GM12878 (cell line): ENCODE data around the gene RNF126.

Source experiments
- ATF7 ChIP-seq: fragments of 450-650 bp; IDR thresholded peaks from 2 replicates; pipeline ENCODE4 v1.6.1; 2016; ENCODE audit warnings: low read depth, mild to moderate bottlenecking
- CHD4 ChIP-seq: fragments of 200-600 bp; sonication (generic); IDR thresholded peaks from 2 replicates; pipeline ENCODE4 v1.6.1; 2016; ENCODE audit warnings: mild to moderate bottlenecking
- CTCF ChIP-seq, 3 experiments: IDR thresholded peaks in 2 of 3; conservative IDR thresholded peaks in 1 of 3; 2 replicates each; pipeline ENCODE4 v1.5.1; 2011; ENCODE audit warnings: low read depth in 3 of 3, low read length in 3 of 3, mild to moderate bottlenecking in 3 of 3, control low read depth in 2 of 3, moderate library complexity in 2 of 3, inconsistent platforms in 1 of 3, mixed read lengths in 1 of 3; ENCODE audit not compliant: control insufficient read depth in 2 of 3, insufficient read depth in 1 of 3; ENCODE audit errors: extremely low read depth in 1 of 3
- GABPA ChIP-seq: IDR thresholded peaks from 2 replicates; pipeline ENCODE4 v1.6.1; 2014; ENCODE audit warnings: antibody characterized with exemption, low read depth, mild to moderate bottlenecking, inconsistent platforms

- TF ChIP-seq CTCF (IDR thresholded peaks at IDR 0.05 in 2 of 3, conservative IDR thresholded peaks at IDR 0.05 in 1 of 3; ENCODE audit: control insufficient read depth in 2 of 3, extremely low read depth in 1 of 3, insufficient read depth in 1 of 3, low read depth in 3 of 3, low read length in 3 of 3), result no peak
- no peak for TF ChIP-seq GABPA
- no peak for TF ChIP-seq CHD4
- TF ChIP-seq ATF7, result no peak
Measured at GRCh38 chr19:618247-618619, 44.8 kb downstream of the RNF126 start.
